Karpas-422 (cell line): ENCODE measurements around the gene PCBD1. TPM values are rescaled to one million over a fixed set of nuclear protein-coding genes. Genes with fewer than 3 reads are reported as not detected.

Experiments used
- DNase-seq: peaks from one replicate; pipeline ENCODE4 v3.0.0-alpha.2; 2015
- H2AFZ ChIP-seq: fragments of 200-600 bp; sonication (generic); 2 replicates; pipeline ENCODE4 v1.6.1; 2014; ENCODE audit warnings: antibody characterized with exemption, low read length, mixed read lengths
- H3K27ac ChIP-seq: fragments of 200-600 bp; sonication (generic); 2 replicates; pipeline ENCODE4 v1.5.1; 2014; ENCODE audit warnings: mild to moderate bottlenecking, low read length, moderate library complexity
- H3K27me3 ChIP-seq: fragments of 200-600 bp; sonication (generic); 2 replicates; pipeline ENCODE4 v1.6.1; 2014; ENCODE audit warnings: low read length, mixed read lengths
- H3K36me3 ChIP-seq: fragments of 200-600 bp; sonication (generic); 2 replicates; pipeline ENCODE4 v1.6.1; 2014; ENCODE audit warnings: low read length, mixed read lengths; ENCODE audit not compliant: insufficient read depth
- H3K4me1 ChIP-seq: fragments of 200-600 bp; sonication (generic); 2 replicates; pipeline ENCODE4 v1.6.1; 2014; ENCODE audit warnings: mild to moderate bottlenecking, low read length, mixed read lengths
- H3K4me2 ChIP-seq: fragments of 200-600 bp; sonication (generic); 2 replicates; pipeline ENCODE4 v1.6.1; 2014; ENCODE audit warnings: low read length, low read depth, mild to moderate bottlenecking; ENCODE audit not compliant: poor library complexity, severe bottlenecking
- H3K4me3 ChIP-seq: fragments of 200-600 bp; sonication (generic); 2 replicates; pipeline ENCODE4 v1.5.1; 2014; ENCODE audit warnings: mild to moderate bottlenecking, antibody characterized with exemption, low read length, mixed read lengths
- H3K79me2 ChIP-seq: fragments of 200-600 bp; sonication (generic); 2 replicates; pipeline ENCODE4 v1.6.1; 2014; ENCODE audit warnings: mild to moderate bottlenecking, low read length, mixed read lengths
- H3K9ac ChIP-seq: fragments of 200-600 bp; sonication (generic); 2 replicates; pipeline ENCODE4 v1.6.0; 2014; ENCODE audit warnings: low read length
- H3K9me2 ChIP-seq: fragments of 200-600 bp; sonication (generic), shearing (Covaris generic); replicated peaks from 2 replicates; pipeline ENCODE4 v1.6.0; 2014; ENCODE audit warnings: mild to moderate bottlenecking, low read length, moderate library complexity; ENCODE audit not compliant: insufficient read depth
- H3K9me3 ChIP-seq: fragments of 300-700, 200-600 bp; sonication (generic); 2 replicates; pipeline ENCODE4 v1.6.1; 2014; ENCODE audit warnings: low read length, mixed read lengths
- H4K20me1 ChIP-seq: fragments of 200-600 bp; sonication (generic); 2 replicates; pipeline ENCODE4 v1.6.1; 2014; ENCODE audit warnings: mild to moderate bottlenecking, antibody characterized with exemption, low read length, low read depth; ENCODE audit not compliant: insufficient read depth
- total RNA-seq: library from RNA; depleted of rRNA; stranded (reverse); fragments of >200 nt; shearing (Covaris generic); gene quantifications from 2 replicates; pipeline ENCODE4 v1.2.3, GENCODE V29; 2014; ENCODE audit warnings: low replicate concordance

The PCBD1 gene
- total RNA-seq, 1 experiment from 2014 or later: 76.4 TPM

DNA sequence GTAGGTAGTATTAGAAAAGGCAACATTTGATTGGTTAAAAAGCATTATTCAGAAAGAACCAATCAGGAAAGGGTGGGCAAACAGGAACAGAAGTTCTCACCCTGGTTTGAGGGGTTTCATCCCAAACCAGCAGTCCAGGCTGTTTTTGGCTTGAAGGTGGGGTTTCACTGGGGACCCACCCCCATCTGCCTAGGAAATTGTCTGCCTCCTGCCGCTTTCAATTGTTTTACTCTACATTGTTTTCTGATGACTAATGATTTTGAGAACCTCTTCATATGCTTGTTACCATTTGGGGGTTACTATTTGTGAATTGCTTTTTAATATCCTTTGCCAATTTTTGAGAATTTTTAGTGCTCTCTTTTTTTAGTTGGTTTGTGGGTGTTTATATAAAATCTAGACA is 3.3 kb upstream of the PCBD1 start:
- Histone ChIP-seq H2AFZ (no peak overlapping the region), H3K27ac (no peak overlapping the region), H3K36me3 (no peaks in the 10 kb centered on the region), H4K20me1 (no peaks in the 10 kb centered on the region), H3K4me1 (peaks cover 18% of the 10 kb centered on the region), H3K9ac (no peak overlapping the region), H3K9me3 (no peaks in the 10 kb centered on the region), H3K4me2 (no peak overlapping the region), H3K27me3 (no peaks in the 10 kb centered on the region), H3K9me2 (no peaks in the 10 kb centered on the region), H3K4me3 (no peak overlapping the region), H3K79me2 (peaks cover 10% of the 10 kb centered on the region)
- DNase-seq: no peak

DNA sequence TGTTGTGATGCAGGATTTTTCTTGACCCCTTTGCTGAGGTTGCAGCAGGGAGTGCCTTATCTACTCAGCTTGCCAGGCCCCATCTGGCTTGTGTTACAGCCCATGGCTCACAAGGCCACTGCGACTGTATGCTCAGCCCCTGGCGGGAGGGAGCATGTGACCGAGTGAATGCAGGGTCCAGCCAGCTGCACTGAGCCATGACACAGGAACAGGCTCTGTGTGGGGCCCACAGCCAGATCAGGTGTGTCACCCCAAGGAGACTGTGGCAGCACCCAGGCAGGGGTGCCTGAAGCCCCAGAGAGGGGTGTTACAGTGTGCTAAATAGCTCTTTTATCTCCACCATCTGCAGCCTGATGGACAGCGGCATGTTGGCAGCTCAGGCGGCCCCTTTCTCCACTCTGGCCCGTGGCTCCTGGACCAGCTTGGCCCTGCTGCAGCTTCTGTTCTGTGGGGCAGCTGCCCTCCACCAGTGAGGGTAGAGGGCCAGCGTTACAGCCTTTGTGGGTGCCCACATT is 2.6 kb upstream of the PCBD1 start:
- no peak for DNase-seq
- H3K9me3 ChIP-seq: no peaks in the 10 kb centered on the region
- H3K9ac ChIP-seq: no peak overlapping the region
- no peak overlapping the region for H2AFZ ChIP-seq
- H3K36me3 ChIP-seq: no peaks in the 10 kb centered on the region
- no peaks in the 10 kb centered on the region for H3K27me3 ChIP-seq
- H3K9me2 ChIP-seq: no peaks in the 10 kb centered on the region
- H3K4me3 ChIP-seq: no peak overlapping the region
- H3K4me1 ChIP-seq: peaks cover 18% of the 10 kb centered on the region
- peaks cover 15% of the 10 kb centered on the region for H3K79me2 ChIP-seq
- H4K20me1 ChIP-seq: no peaks in the 10 kb centered on the region
- no peak overlapping the region for H3K4me2 ChIP-seq
- H3K27ac ChIP-seq: no peak overlapping the region

- Histone ChIP-seq H3K4me1 (peaks cover 26% of the 10 kb centered on the region), H3K27me3 (no peaks in the 10 kb centered on the region), H3K9me2 (no peaks in the 10 kb centered on the region), H3K27ac (no peak overlapping the region), H4K20me1 (no peaks in the 10 kb centered on the region), H3K9ac (0 out of 2 replicates have a peak overlapping the region, but pooled peaks have one; percentile 77), H3K4me3 (peak overlapping the region; percentile 72), H3K9me3 (no peaks in the 10 kb centered on the region), H2AFZ (peak overlapping the region; percentile 80; the same call in 1 of the 2 replicates), H3K79me2 (peaks cover 15% of the 10 kb centered on the region), H3K4me2 (peak overlapping the region; percentile 98), H3K36me3 (peaks cover 3% of the 10 kb centered on the region; the same call in 1 of the 2 replicates)
- no peak for DNase-seq
These were observed 926 bp upstream of the PCBD1 start for GRCh38 chr10:70889291-70889690.

- no peaks in the 10 kb centered on the region for H4K20me1 ChIP-seq
- peaks cover 15% of the 10 kb centered on the region for H3K79me2 ChIP-seq
- peak overlapping the region; percentile 98 for H3K4me2 ChIP-seq
- H3K36me3 ChIP-seq: peaks cover 3% of the 10 kb centered on the region; the same call in 1 of the 2 replicates
- DNase-seq: peak; percentile 39
- H3K9me3 ChIP-seq: no peaks in the 10 kb centered on the region
- no peaks in the 10 kb centered on the region for H3K27me3 ChIP-seq
- peak overlapping the region; percentile 72 for H3K4me3 ChIP-seq
- no peaks in the 10 kb centered on the region for H3K9me2 ChIP-seq
- H2AFZ ChIP-seq: no peak overlapping the region
- H3K4me1 ChIP-seq: peaks cover 23% of the 10 kb centered on the region
- peak overlapping the region; percentile 67 for H3K27ac ChIP-seq
- peak overlapping the region; percentile 77 for H3K9ac ChIP-seq
These were observed 1.3 kb downstream of the PCBD1 start for GRCh38 chr10:70886921-70887665.

DNA sequence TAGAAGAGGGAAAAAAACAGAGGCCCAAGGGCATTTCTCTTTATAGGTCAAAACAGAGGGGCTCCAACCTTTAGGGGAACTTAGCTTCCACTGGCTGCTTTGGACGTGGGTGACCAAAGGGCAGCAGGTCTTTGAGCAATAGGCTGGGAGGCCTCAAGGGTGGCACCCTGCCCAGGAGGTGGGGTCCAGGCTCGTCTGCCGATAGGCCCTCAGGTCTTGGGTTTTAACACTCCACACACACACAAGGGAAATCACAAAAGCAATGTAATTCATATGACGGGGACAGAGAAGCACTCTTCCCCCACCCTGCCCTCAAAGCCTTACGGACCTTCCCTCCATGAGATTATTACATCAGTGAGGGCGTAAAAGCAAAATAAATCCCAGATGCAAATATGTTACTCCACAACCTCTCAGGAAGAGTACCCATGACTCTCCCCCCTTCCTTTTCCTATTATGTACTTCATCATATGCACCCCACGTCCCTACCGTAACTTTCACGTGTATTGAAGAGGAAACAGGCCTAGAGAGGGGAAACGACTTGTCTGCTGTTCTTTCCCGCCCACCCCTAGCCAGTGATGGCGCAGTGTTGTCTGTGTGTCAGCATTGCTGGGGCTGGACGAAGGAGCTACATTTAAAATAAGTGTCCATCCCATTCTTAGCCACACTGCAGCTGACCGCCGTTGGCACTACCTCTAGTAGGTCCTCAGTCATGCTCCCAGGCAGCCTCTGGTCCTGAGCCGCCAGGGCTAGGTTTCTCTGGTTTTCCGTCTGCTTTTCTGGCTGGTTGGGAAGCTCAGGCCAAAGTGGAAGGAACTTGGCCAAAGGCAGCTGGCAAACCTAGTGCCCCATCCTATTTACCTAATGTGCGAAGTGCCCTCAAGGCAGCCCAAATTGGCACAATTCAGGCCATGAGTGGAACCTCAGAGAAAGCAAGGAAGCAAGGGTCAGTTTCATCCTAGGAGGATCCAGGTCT is 2.1 kb downstream of the PCBD1 start:
- H3K9ac ChIP-seq: no peak overlapping the region
- H4K20me1 ChIP-seq: no peaks in the 10 kb centered on the region
- peaks cover 15% of the 10 kb centered on the region for H3K79me2 ChIP-seq
- no peak overlapping the region for H3K27ac ChIP-seq
- H3K36me3 ChIP-seq: peaks cover 3% of the 10 kb centered on the region; the same call in 1 of the 2 replicates
- peaks cover 23% of the 10 kb centered on the region for H3K4me1 ChIP-seq
- H3K9me3 ChIP-seq: no peaks in the 10 kb centered on the region
- no peak overlapping the region for H2AFZ ChIP-seq
- peak; percentile 10 for DNase-seq
- H3K9me2 ChIP-seq: no peaks in the 10 kb centered on the region
- H3K27me3 ChIP-seq: no peaks in the 10 kb centered on the region
- no peak overlapping the region for H3K4me3 ChIP-seq
- H3K4me2 ChIP-seq: no peak overlapping the region

DNA sequence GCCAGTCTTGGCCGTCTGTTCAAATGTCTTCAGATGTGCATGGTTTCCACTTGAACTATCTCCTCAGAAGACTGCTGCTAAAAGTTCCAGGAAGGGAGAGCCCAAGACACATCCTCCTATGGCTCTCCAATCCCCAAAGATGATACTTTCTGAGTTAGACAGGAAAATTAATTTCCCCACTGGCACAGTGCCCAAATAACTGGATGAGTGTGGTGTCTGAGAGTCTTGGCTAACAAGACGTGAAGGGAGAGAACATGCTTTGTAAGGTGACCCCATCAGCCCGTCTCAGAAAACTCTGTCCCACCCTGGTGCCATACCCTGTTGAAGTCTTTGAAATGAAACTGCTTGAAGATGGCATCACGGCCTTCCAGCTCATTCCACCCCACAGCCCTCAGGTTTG is 2.9 kb downstream of the PCBD1 start:
- no peak overlapping the region for H3K4me3 ChIP-seq
- no peak overlapping the region for H3K9ac ChIP-seq
- peaks cover 3% of the 10 kb centered on the region; the same call in 1 of the 2 replicates for H3K36me3 ChIP-seq
- H3K4me2 ChIP-seq: no peak overlapping the region
- H3K9me3 ChIP-seq: no peaks in the 10 kb centered on the region
- peak; percentile 34 for DNase-seq
- peaks cover 23% of the 10 kb centered on the region for H3K4me1 ChIP-seq
- no peaks in the 10 kb centered on the region for H4K20me1 ChIP-seq
- peaks cover 15% of the 10 kb centered on the region for H3K79me2 ChIP-seq
- no peaks in the 10 kb centered on the region for H3K27me3 ChIP-seq
- H3K9me2 ChIP-seq: no peaks in the 10 kb centered on the region
- no peak overlapping the region for H3K27ac ChIP-seq
- no peak overlapping the region for H2AFZ ChIP-seq

GRCh38 chr10:70884741-70885140 is 3.6 kb downstream of the PCBD1 start:
- DNase-seq: no peak
- no peaks in the 10 kb centered on the region for H4K20me1 ChIP-seq
- no peak overlapping the region for H3K4me3 ChIP-seq
- H3K9ac ChIP-seq: no peak overlapping the region
- H3K9me2 ChIP-seq: no peaks in the 10 kb centered on the region
- H3K79me2 ChIP-seq: peaks cover 15% of the 10 kb centered on the region
- no peak overlapping the region for H3K27ac ChIP-seq
- H3K27me3 ChIP-seq: no peaks in the 10 kb centered on the region
- no peaks in the 10 kb centered on the region for H3K9me3 ChIP-seq
- no peak overlapping the region for H3K4me2 ChIP-seq
- H2AFZ ChIP-seq: no peak overlapping the region
- H3K4me1 ChIP-seq: peaks cover 25% of the 10 kb centered on the region
- peaks cover 3% of the 10 kb centered on the region; the same call in 1 of the 2 replicates for H3K36me3 ChIP-seq
